Right renal pelvis (tissue), 4 donors: ENCODE results near the gene ELF5. TPM values are rescaled to one million over a fixed set of nuclear protein-coding genes. Genes with fewer than 3 reads are reported as not detected.

Experiments
- DNase-seq, 4 donors: peaks; one replicate each; pipeline ENCODE4 v3.0.0-alpha.2; 2013; ENCODE audit warnings: low read depth in 4 of 4, low spot score in 3 of 4, missing footprints in 1 of 4
- polyA plus RNA-seq, 4 donors: library from polyadenylated mRNA; unstranded; fragments of 120-200 nt; gene quantifications; one replicate each; pipeline ENCODE4 v1.2.1, GENCODE V29; 2013; ENCODE audit not compliant: insufficient read length in 4 of 4

The ELF5 gene
- polyA plus RNA-seq, 4 donors: 55.2 to 103 (median 65.5) TPM

DNA sequence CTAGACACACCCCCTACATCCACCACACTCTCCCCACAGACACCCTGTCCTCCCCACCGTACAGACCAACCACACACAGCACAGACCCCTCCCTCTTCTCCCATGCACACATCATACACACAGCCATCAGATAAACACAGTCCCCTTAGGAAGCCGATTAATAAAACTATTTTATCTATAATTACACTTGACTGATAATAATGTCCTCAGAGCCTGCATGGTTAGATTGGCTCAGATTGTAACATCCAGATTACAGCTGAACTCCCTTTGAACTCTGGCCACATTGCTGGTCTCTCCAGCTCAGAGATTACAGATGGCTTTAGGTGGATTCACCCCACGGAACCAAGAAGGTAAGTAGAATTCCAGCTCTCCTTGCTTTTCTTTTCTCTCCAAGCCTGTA, 9.5 kb upstream of the ELF5 start:
- no peak for DNase-seq

- no peak for DNase-seq
Measured at GRCh38 chr11:34522188-34522587, 8.6 kb upstream of the ELF5 start.

GRCh38 chr11:34521265-34521664, 7.7 kb upstream of the ELF5 start:
- DNase-seq: no peak

DNA sequence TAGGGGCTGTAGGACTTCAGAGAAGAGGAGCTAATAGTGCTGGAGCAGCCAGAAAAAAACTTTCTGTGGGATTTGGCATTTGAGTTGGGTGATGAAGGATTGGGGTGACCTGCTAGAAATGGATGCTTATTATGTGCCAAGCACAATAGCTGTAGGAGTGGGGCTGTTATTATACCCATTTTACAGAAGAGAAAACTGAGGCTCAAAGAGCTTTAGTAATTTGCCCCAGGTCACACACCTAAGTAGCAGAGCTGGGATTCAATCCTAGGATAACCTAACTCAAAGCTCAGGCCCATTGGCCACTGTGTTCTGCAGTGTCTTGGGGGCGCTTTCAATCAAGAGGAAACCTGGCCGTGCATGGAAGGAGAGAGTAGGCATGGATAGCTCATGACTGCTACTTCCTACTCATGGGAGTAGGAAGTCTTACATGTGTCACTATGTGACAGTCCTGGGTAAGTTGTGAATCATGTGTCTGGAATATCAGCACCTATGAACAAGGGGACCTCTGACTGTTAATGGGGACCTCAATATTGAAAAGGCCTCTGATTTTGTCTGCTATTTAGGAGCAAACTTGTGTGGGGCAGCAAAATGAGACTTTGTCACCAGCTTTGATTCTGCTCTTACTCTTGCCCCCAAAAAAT, 6.1 kb upstream of the ELF5 start:
- no peak for DNase-seq

GRCh38 chr11:34516247-34517040, 2.9 kb upstream of the ELF5 start:
- no peak for DNase-seq

DNA sequence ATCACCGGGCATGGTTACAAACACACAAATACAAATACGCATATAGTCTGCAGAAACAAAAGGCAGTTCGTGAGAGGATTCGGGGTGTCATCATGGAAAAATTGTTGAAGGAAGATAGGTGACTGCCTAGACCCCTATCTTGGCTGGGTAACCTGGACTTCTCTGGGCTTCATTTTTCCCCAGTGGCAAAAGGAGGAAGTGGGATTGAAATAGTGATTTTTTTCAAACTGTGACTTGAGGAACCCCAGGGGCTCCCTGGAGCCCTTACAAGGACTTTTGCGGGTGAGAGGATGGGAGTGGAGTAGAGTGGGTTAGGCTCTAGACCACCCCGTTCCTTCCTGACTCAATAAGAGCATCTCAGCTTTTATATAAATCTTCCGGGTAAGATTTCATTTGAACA, 1.0 kb upstream of the ELF5 start:
- DNase-seq: no peak

- no peak for DNase-seq
Measured at GRCh38 chr11:34512840-34513681, 533 bp downstream of the ELF5 start.

- DNase-seq: no peak
Measured at GRCh38 chr11:34510673-34511072, 2.9 kb downstream of the ELF5 start.

GRCh38 chr11:34510218-34510617, 3.4 kb downstream of the ELF5 start:
- no peak for DNase-seq

GRCh38 chr11:34509336-34509876, 4.2 kb downstream of the ELF5 start:
- DNase-seq: no peak

GRCh38 chr11:34508524-34508923, 5.1 kb downstream of the ELF5 start:
- no peak for DNase-seq

- no peak for DNase-seq
Measured at GRCh38 chr11:34507610-34508009, 6.0 kb downstream of the ELF5 start.

DNA sequence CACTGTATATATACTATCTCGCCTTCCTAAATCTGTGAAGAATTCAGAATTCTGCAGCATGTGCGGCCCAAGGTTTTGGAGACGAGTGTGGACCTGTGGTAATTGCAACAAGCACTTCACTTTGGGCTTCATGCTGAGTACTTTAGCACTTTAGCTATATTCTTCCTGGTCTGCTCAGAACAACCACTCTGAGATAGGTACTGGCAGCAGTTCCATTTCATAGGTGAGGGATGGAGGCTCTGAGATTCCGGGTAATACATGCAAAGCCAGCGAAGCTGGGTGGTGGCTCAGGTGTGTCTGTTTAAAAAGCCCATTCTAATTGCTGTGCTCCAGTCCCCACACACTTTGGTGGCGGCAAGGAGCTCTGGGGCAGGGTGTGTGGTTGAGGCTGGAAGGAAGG, 6.4 kb downstream of the ELF5 start:
- no peak for DNase-seq

GRCh38 chr11:34505874-34506273, 7.7 kb downstream of the ELF5 start:
- no peak for DNase-seq

DNA sequence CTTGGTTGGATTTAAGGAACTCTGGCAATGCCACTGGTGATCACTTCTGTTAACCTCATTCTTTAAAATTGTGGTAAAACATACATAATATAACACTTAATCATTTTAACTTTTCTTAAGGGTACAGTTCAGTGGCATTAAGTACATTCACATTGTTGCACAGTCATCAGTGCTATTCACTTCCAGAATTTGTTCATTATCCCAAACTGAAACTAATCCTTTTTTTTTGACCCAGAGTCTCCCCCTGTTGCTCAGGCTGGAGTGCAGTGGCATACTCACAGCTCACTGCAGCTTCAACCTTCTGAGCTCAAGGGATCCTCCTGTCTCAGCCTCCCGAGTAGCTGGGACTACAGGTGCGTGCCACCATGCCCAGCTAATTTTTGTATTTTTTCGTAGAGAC, 10.6 kb downstream of the ELF5 start:
- no peak for DNase-seq

GRCh38 chr11:34501949-34502348, 11.6 kb downstream of the ELF5 start:
- DNase-seq: no peak

GRCh38 chr11:34501500-34501899, 12.1 kb downstream of the ELF5 start:
- DNase-seq: no peak

DNA sequence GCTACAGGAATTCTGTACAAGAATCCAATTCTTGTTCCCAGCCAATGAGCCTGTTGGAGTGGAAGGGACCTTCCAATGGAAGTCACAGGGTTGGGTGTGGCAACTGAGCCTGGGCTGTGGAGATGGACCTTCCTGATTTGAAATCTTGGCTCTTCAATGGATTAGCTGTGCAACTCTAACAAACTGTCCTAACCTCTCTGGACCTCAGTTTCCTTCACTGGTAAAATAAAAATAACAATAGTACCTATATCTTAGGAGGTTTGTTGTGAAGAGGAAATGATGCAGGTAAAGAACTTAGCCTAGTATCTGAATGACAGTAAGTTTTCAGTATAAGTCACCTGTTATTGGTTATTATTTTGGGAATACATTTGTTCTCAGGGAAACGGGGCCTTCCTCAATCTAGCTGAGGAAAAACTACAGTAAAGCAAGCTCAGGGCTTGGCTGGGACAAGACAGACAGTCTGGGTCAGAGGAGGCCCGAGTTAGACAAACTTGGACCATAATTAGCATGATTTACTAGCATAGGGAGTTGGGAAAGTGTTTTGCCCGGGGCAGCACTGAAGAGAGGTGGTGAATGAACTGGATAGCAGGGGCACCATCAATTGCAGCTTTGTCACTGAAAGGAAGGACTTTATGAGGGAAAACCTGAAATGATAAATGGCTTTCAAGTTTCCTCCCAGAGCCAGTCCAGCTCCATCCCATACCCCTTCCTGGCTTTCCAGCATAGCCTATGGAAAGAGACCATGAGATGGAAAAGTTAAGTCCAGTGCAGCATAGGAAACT, 13.7 kb downstream of the ELF5 start:
- DNase-seq: no peak

GRCh38 chr11:34495724-34496377, 17.7 kb downstream of the ELF5 start:
- no peak for DNase-seq

GRCh38 chr11:34495239-34495723, 18.3 kb downstream of the ELF5 start:
- DNase-seq: no peak
